IMR-90 (cell line): ENCODE results near the gene SPATS2L. TPM values are rescaled to one million over a fixed set of nuclear protein-coding genes. Genes with fewer than 3 reads are reported as not detected.

Source experiments
- ATAC-seq: fragments of 200-7000 bp; cut with Tn5 transposase; 2 replicates; pipeline ENCODE4 v1.9.1; 2020; ENCODE audit warnings: low read depth, mild to moderate bottlenecking, moderate library complexity
- BruUV-seq: library from RNA; stranded (reverse); fragments of 400-500 nt; replicated peaks from 2 replicates; lab custom pipeline; 2021; lab: Mats Ljungman, UMichigan
- CTCF ChIA-PET: fragments of 300-600 bp; formaldehyde crosslinking; extraction: SDS; loops from one replicate; lab custom pipeline; 2021; ENCODE audit warnings: antibody characterized with exemption; lab: Yijun Ruan, JAX
- POLR2A ChIA-PET: fragments of 300-600 bp; sonication (Branson Sonifier 250); formaldehyde crosslinking; loops from one replicate; lab custom pipeline; 2022; ENCODE audit warnings: antibody characterized with exemption; ENCODE audit not compliant: unreplicated experiment; lab: Charles Lee
- DNase-seq: peaks from one replicate; pipeline ENCODE4 v3.0.0; 2013
- H2AFZ ChIP-seq: replicated peaks from 2 replicates; pipeline ENCODE3; 2013; ENCODE audit warnings: low read length, mild to moderate bottlenecking; ENCODE audit not compliant: poor library complexity
- H2AK5ac ChIP-seq: 2 replicates; pipeline ENCODE4 v1.6.1; 2013; ENCODE audit warnings: low read depth, low read length, inconsistent platforms
- H2AK9ac ChIP-seq: replicated peaks from 2 replicates; pipeline ENCODE3; 2013; ENCODE audit warnings: mild to moderate bottlenecking, low read depth, low read length, moderate library complexity; ENCODE audit not compliant: poor library complexity
- H2BK120ac ChIP-seq: 2 replicates; pipeline ENCODE4 v1.6.1; 2013; ENCODE audit warnings: low read depth, low read length, inconsistent platforms
- H2BK15ac ChIP-seq: 3 replicates; pipeline ENCODE4 v1.6.1; 2013; ENCODE audit warnings: low read depth, low read length, inconsistent platforms
- H2BK20ac ChIP-seq: 2 replicates; pipeline ENCODE4 v1.6.1; 2013; ENCODE audit warnings: low read depth, mild to moderate bottlenecking, inconsistent platforms, low read length, moderate library complexity
- H2BK5ac ChIP-seq: 2 replicates; pipeline ENCODE4 v1.6.1; 2013; ENCODE audit warnings: mild to moderate bottlenecking, low read depth, low read length, inconsistent platforms; ENCODE audit not compliant: poor library complexity, severe bottlenecking
- H3K14ac ChIP-seq: replicated peaks from 2 replicates; pipeline ENCODE4 v1.6.1; 2013; ENCODE audit warnings: low read depth, low read length, inconsistent platforms
- H3K18ac ChIP-seq: 2 replicates; pipeline ENCODE4 v1.6.1; 2013; ENCODE audit warnings: low read depth, low read length, control low read depth
- H3K23ac ChIP-seq: 2 replicates; pipeline ENCODE4 v1.6.1; 2013; ENCODE audit warnings: low read depth, low read length, inconsistent platforms
- H3K27ac ChIP-seq: 2 replicates; pipeline ENCODE4 v1.5.1; 2013; ENCODE audit warnings: mild to moderate bottlenecking, control low read depth, low read length; ENCODE audit not compliant: insufficient read depth
- H3K27me3 ChIP-seq: 2 replicates; pipeline ENCODE4 v1.6.1; 2013; ENCODE audit warnings: low read length; ENCODE audit not compliant: control insufficient read depth, insufficient read depth
- H3K36me3 ChIP-seq: 2 replicates; pipeline ENCODE4 v1.6.1; 2013; ENCODE audit warnings: low read length, mixed read lengths; ENCODE audit not compliant: control insufficient read depth, insufficient read depth
- H3K4ac ChIP-seq: 2 replicates; pipeline ENCODE4 v1.6.1; 2013; ENCODE audit warnings: low read depth, low read length, inconsistent platforms
- H3K4me1 ChIP-seq: 2 replicates; pipeline ENCODE4 v1.6.1; 2013; ENCODE audit warnings: low read length, mixed read lengths; ENCODE audit not compliant: control insufficient read depth, insufficient read depth
- H3K4me2 ChIP-seq: 2 replicates; pipeline ENCODE4 v1.6.1; 2013; ENCODE audit warnings: low read depth, mild to moderate bottlenecking, control low read depth, low read length, moderate library complexity
- H3K4me3 ChIP-seq: 2 replicates; pipeline ENCODE4 v1.5.1; 2013; ENCODE audit warnings: low read depth, mild to moderate bottlenecking, control low read depth, low read length, moderate library complexity; ENCODE audit not compliant: insufficient read depth
- H3K56ac ChIP-seq: 2 replicates; pipeline ENCODE4 v1.6.1; 2013; ENCODE audit warnings: low read length, inconsistent platforms; ENCODE audit not compliant: insufficient read depth; ENCODE audit errors: extremely low read depth
- H3K79me1 ChIP-seq, 2 experiments: 2 replicates each; pipeline ENCODE4 v1.6.1; 2013; ENCODE audit warnings: low read length in 2 of 2, inconsistent platforms in 1 of 2, low read depth in 1 of 2
- H3K9ac ChIP-seq: 2 replicates; pipeline ENCODE4 v1.6.1; 2013; ENCODE audit warnings: low read depth, low read length, control low read depth
- H3K9me1 ChIP-seq: 2 replicates; pipeline ENCODE4 v1.6.1; 2013; ENCODE audit warnings: low read length, inconsistent platforms; ENCODE audit not compliant: insufficient read depth
- H3K9me3 ChIP-seq: 2 replicates; pipeline ENCODE4 v1.6.1; 2013; ENCODE audit warnings: low read length; ENCODE audit not compliant: control insufficient read depth, insufficient read depth
- H4K20me1 ChIP-seq: 2 replicates; pipeline ENCODE4 v1.6.1; 2013; ENCODE audit warnings: low read length, inconsistent platforms; ENCODE audit not compliant: insufficient read depth
- H4K5ac ChIP-seq: 2 replicates; pipeline ENCODE4 v1.6.1; 2013; ENCODE audit warnings: mild to moderate bottlenecking, low read depth, low read length, control low read depth
- H4K8ac ChIP-seq, 2 experiments: 2 replicates each; pipeline ENCODE4 v1.6.1; 2013; ENCODE audit warnings: low read depth in 2 of 2, low read length in 2 of 2, control low read depth in 1 of 2, inconsistent platforms in 1 of 2
- H4K91ac ChIP-seq: 2 replicates; pipeline ENCODE4 v1.6.1; 2013; ENCODE audit warnings: low read depth, low read length, inconsistent platforms; ENCODE audit not compliant: insufficient read depth
- CEBPB ChIP-seq: IDR thresholded peaks from 2 replicates; pipeline ENCODE4 v1.6.1; 2012; ENCODE audit warnings: low read depth, low read length, improper control_type of control experiment
- CHD1 ChIP-seq: IDR thresholded peaks from 2 replicates; pipeline ENCODE4 v1.6.1; 2012; ENCODE audit warnings: low read depth, low read length, improper control_type of control experiment
- MAFK ChIP-seq: IDR thresholded peaks from 2 replicates; pipeline ENCODE4 v1.6.1; 2012; ENCODE audit warnings: low read depth, low read length, improper control_type of control experiment
- MXI1 ChIP-seq: IDR thresholded peaks from 2 replicates; pipeline ENCODE4 v1.6.1; 2012; ENCODE audit warnings: low read depth, mild to moderate bottlenecking, low read length, moderate library complexity, borderline replicate concordance
- NFE2L2 ChIP-seq: fragments of 150-350 bp; IDR thresholded peaks from 2 replicates; pipeline ENCODE4 v1.6.1; 2016; ENCODE audit warnings: low read depth, mild to moderate bottlenecking, low read length
- POLR2A ChIP-seq: IDR thresholded peaks from 2 replicates; pipeline ENCODE4 v1.6.1; 2012; ENCODE audit warnings: mild to moderate bottlenecking, low read depth, low read length
- RAD21 ChIP-seq: IDR thresholded peaks from 2 replicates; pipeline ENCODE4 v1.6.1; 2012; ENCODE audit warnings: low read length, improper control_type of control experiment
- SMC3 ChIP-seq: fragments of 150-350 bp; IDR thresholded peaks from 2 replicates; pipeline ENCODE4 v1.6.1; 2016; ENCODE audit warnings: low read depth, mild to moderate bottlenecking, antibody characterized with exemption, low read length, moderate library complexity
- USF2 ChIP-seq: fragments of 150-350 bp; IDR thresholded peaks from 2 replicates; pipeline ENCODE4 v1.6.1; 2017; ENCODE audit warnings: mild to moderate bottlenecking, antibody characterized with exemption, low read length, low read depth
- WGBS, 2 experiments: methylation state at CpG; one replicate each; pipeline versions ENCODE4 v1.1.5 to v1.1.7; 2013; ENCODE audit warnings: missing lambda C conversion rate in 2 of 2; ENCODE audit not compliant: insufficient read length in 1 of 2; ENCODE audit errors: extremely low coverage in 2 of 2; 5-methylcytosine and 5-hydroxymethylcytosine counted together
- dilution Hi-C: fragments of 300-500 bp; cut with HindIII; formaldehyde crosslinking; loops from one replicate; pipeline ENCODE4 v1.14.3; 2018; ENCODE audit warnings: low sequenced_read_pairs; ENCODE audit not compliant: unreplicated experiment
- in situ Hi-C: fragments of 300-500 bp; cut with MboI; formaldehyde crosslinking; loops from 3 replicates; pipeline ENCODE4 v1.14.3; 2019; ENCODE audit warnings: low sequenced_read_pairs, inconsistent platforms, mixed read lengths
- intact Hi-C: fragments of 100-400 bp; cut with micrococcal nuclease; formaldehyde crosslinking; loops from 2 replicates; pipeline ENCODE4 v1.10.0; 2022
- polyA plus RNA-seq, 3 experiments: library from polyadenylated mRNA; depleted of rRNA; stranded (reverse); fragments of >200 nt; gene quantifications; 2 replicates each; pipeline ENCODE4 v1.2.3, GENCODE V29; 2012; ENCODE audit warnings: low replicate concordance in 1 of 3
- total RNA-seq: library from RNA; depleted of rRNA; stranded (reverse); fragments of >200 nt; gene quantifications from 2 replicates; pipeline ENCODE4 v1.2.3, GENCODE V29; 2012

The SPATS2L gene
- total and polyA plus RNA-seq, 2 of the 4 experiments (the other 2 are of a cell fraction) = 118 to 155 TPM

GRCh38 chr2:200443916-200444315, 137.4 kb downstream of the SPATS2L start:
- Histone ChIP-seq H3K27me3 (no peaks in the 10 kb centered on the region), H3K36me3 (peaks cover 27% of the 10 kb centered on the region), H2BK120ac (no peak overlapping the region), H3K9me3 (no peaks in the 10 kb centered on the region), H3K4me2 (no peak overlapping the region), H3K56ac (no peak overlapping the region), H4K20me1 (no peaks in the 10 kb centered on the region; the same call in 1 of the 2 replicates), H2BK15ac (0 out of 3 replicates have a peak overlapping the region, but pooled peaks have one; percentile 1), H2AFZ (no peak overlapping the region), H3K14ac (no peak overlapping the region), H3K4me1 (peaks cover 28% of the 10 kb centered on the region), H3K79me1 (peaks cover 22 to 78% of the 10 kb centered on the region in 2 experiments), H4K5ac (no peak overlapping the region; the same call in 1 of the 2 replicates), H2BK20ac (no peak overlapping the region), H2AK5ac (no peak overlapping the region), H4K8ac (no peak overlapping the region), H3K27ac (no peak overlapping the region), H2AK9ac (no peak overlapping the region), H3K4me3 (no peak overlapping the region), H3K23ac (no peak overlapping the region), H2BK5ac (peak overlapping the region; percentile 12), H3K9ac (no peak overlapping the region), H3K9me1 (peaks cover 4% of the 10 kb centered on the region), H3K4ac (no peak overlapping the region), H3K18ac (no peak overlapping the region; the same call in 1 of the 2 replicates), H4K91ac (no peak overlapping the region)
- BruUV-seq = no TSS peak
- intact Hi-C loops (no loop called here), in situ Hi-C loops (no loop called here), dilution Hi-C loops (no loop called here)
- CTCF ChIA-PET = interaction anchor here (0.6 kb wide), 1 partner anchor 41 kb away, joined by 4 read pairs; no protein-coding TSS in a partner anchor
- DNase-seq = no peak
- ATAC-seq = no peak
- WGBS, 2 experiments = 100% methylated on average over 1 of the region's 3 CpGs; no CpG with 5 or more reads in 1 of the 2 experiments
- POLR2A ChIA-PET = no interaction called here
- TF ChIP-seq MXI1 (no peak), MAFK (no peak), CEBPB (no peak), CHD1 (no peak), SMC3 (no peak), RAD21 (no peak), USF2 (no peak), POLR2A (no peak), NFE2L2 (no peak)
